K562 (cell line): ENCODE results near the gene PRDM15. TPM values are rescaled to one million over a fixed set of nuclear protein-coding genes. Genes with fewer than 3 reads are reported as not detected.

ENCODE experiments used
- HOXB6 ChIP-seq: fragments of 250-450 bp; sonication (Bioruptor Pico); IDR thresholded peaks from 2 replicates; pipeline ENCODE4 v1.5.1; 2022; ENCODE audit warnings: mild to moderate bottlenecking, borderline replicate concordance
- NCOA1 ChIP-seq: fragments of 450-650 bp; IDR thresholded peaks from 2 replicates; pipeline ENCODE4 v1.6.1; 2016; ENCODE audit warnings: low read depth
- NFXL1 ChIP-seq: fragments of 450-650 bp; formaldehyde crosslinking; IDR thresholded peaks from 2 replicates; pipeline ENCODE4 v1.4.0; 2021; ENCODE audit warnings: mild to moderate bottlenecking
- TOE1 ChIP-seq, 2 experiments: fragments of 450-650 bp in 1 of 2; sonication (generic) in 1 of 2; formaldehyde crosslinking in 1 of 2; IDR thresholded peaks; 2 replicates each; pipeline versions ENCODE4 v1.7.1 to v1.8.0; 2016 to 2022; ENCODE audit warnings: borderline replicate concordance in 2 of 2, mild to moderate bottlenecking in 2 of 2, antibody characterized with exemption in 1 of 2, inconsistent platforms in 1 of 2, low read depth in 1 of 2, missing genetic modification reagents in 1 of 2, moderate library complexity in 1 of 2
- ZNF174 ChIP-seq: fragments of 250-450 bp; sonication (Bioruptor Pico); IDR thresholded peaks from 2 replicates; pipeline ENCODE4 v1.4.0; 2020; ENCODE audit warnings: mild to moderate bottlenecking
- ZNF316 ChIP-seq: fragments of 450-650 bp; IDR thresholded peaks from 2 replicates; pipeline ENCODE4 v1.6.1; 2016
- ZNF507 ChIP-seq: conservative IDR thresholded peaks from 2 replicates; pipeline ENCODE4 v1.6.1; 2017; ENCODE audit warnings: missing genetic modification characterization, missing compliant biosample characterization
- polyA plus RNA-seq, 8 experiments: library from polyadenylated mRNA; depleted of rRNA in 4 of 8; stranded (reverse) in 5 of 8; unstranded in 3 of 8; fragments of >200 nt; fragmentation: Nextera tagmentation in 2 of 8; fragmentation: Illumina TruSeq in 1 of 8; extraction: Ambion mirVana in 2 of 8; extraction: Trizol in 1 of 8; gene quantifications; 2 replicates each; pipeline versions ENCODE4 v1.2.1 to v1.2.3, GENCODE V29; 2011 to 2014; ENCODE audit warnings: inconsistent platforms in 1 of 8, missing spikeins in 1 of 8
- total RNA-seq, 7 experiments: library from RNA; depleted of rRNA in 6 of 7; stranded (reverse); fragments of >200 nt in 6 of 7; fragmentation: Illumina TruSeq in 2 of 7; extraction: Trizol in 2 of 7; gene quantifications; 2 replicates each; pipeline versions ENCODE4 v1.2.1 to v1.2.3, GENCODE V29; 2011 to 2021; ENCODE audit warnings: low replicate concordance in 1 of 7
- TF ChIP-seq, protein P1 (sequence below): fragments of 250-450 bp; sonication (Bioruptor Pico); IDR thresholded peaks from 2 replicates; pipeline ENCODE4 v1.4.0; 2020
- TF ChIP-seq, protein P2 (sequence below): sonication (generic); formaldehyde crosslinking; IDR thresholded peaks from 2 replicates; pipeline ENCODE4 v1.9.0; 2022; ENCODE audit warnings: mild to moderate bottlenecking, missing genetic modification reagents
- TF ChIP-seq, protein P3 (sequence below): IDR thresholded peaks from 2 replicates; pipeline ENCODE4 v1.6.1; 2014; ENCODE audit warnings: antibody characterized with exemption
- TF ChIP-seq, protein P4 (sequence below): fragments of 450-650 bp; IDR thresholded peaks from 2 replicates; pipeline ENCODE4 v1.6.1; 2017; ENCODE audit warnings: antibody characterized with exemption, mild to moderate bottlenecking
- TF ChIP-seq, protein P5 (sequence below): sonication (generic); formaldehyde crosslinking; IDR thresholded peaks from 2 replicates; pipeline ENCODE4 v1.8.0; 2022; ENCODE audit warnings: missing genetic modification reagents, mild to moderate bottlenecking, moderate library complexity, borderline replicate concordance
- TF ChIP-seq, protein P6 (sequence below): fragments of 250-450 bp; sonication (Bioruptor Pico); IDR thresholded peaks from 2 replicates; pipeline ENCODE4 v1.8.0; 2021; ENCODE audit warnings: moderate library complexity, mild to moderate bottlenecking, inconsistent platforms
- TF ChIP-seq, protein P7 (sequence below): fragments of 450-650 bp; conservative IDR thresholded peaks from 2 replicates; pipeline ENCODE4 v1.6.1; 2016; ENCODE audit warnings: missing genetic modification characterization, low read depth, mild to moderate bottlenecking, missing compliant biosample characterization, moderate library complexity
- TF ChIP-seq, protein P8 (sequence below): fragments of 450-650 bp; IDR thresholded peaks from 2 replicates; pipeline ENCODE4 v1.6.1; 2014; ENCODE audit warnings: low read depth, mild to moderate bottlenecking, moderate library complexity, borderline replicate concordance

Gene PRDM15
- total and polyA plus RNA-seq, 9 of the 15 experiments (the other 6 are each of a cell fraction or from before 2014, with no cell fraction given) = 0.93 to 9.2 (median 6.2) TPM

DNA sequence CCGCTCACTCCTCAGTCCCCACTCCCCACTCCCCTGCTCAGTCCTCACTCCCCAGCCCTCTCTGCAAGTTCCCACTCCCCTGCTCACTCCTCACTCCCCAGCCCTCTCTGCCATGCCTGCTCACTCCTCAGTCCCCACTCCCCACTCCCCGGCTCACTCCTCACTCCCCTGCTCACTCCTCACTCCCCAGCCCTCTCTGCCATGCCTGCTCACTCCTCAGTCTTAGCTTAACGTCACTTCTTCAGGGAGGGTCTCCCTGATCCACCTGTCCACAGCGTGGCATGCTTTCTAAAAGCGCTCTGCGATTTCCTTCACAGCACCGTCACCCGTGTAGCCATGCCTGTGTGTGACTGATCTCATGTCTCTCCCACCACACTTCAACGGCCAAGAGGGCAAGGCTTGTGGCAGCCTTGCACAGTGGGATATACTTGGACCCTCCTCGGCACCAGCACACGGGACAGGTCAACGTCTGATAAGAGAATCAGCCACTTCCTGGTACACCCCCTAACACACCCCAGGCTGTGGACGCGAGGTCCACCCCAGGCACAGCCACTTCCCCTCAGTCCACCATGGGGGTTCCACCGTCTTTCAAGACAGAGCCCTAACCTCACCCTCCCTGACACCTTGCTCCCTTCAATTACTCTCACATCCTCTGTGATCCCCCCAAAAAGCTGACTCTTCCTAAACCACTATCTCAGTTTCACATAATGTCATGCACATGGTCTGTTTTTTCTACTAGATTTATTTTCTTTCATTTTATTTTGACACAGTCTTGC, 14.0 kb downstream of the PRDM15 start (continued):
- TF ChIP-seq, protein P1, sequence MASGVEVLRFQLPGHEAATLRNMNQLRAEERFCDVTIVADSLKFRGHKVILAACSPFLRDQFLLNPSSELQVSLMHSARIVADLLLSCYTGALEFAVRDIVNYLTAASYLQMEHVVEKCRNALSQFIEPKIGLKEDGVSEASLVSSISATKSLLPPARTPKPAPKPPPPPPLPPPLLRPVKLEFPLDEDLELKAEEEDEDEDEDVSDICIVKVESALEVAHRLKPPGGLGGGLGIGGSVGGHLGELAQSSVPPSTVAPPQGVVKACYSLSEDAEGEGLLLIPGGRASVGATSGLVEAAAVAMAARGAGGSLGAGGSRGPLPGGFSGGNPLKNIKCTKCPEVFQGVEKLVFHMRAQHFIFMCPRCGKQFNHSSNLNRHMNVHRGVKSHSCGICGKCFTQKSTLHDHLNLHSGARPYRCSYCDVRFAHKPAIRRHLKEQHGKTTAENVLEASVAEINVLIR (CRISPR knock-in tag) = no peak
- TF ChIP-seq ZNF174 (CRISPR knock-in tag) (no peak), HOXB6 (CRISPR knock-in tag) (no peak), NCOA1 (no peak), NFXL1 (CRISPR knock-in tag) (no peak), TOE1 (IDR thresholded peaks at IDR 0.05; ENCODE audit: borderline replicate concordance) (no peak), TOE1 (CRISPR knock-in tag; IDR thresholded peaks at IDR 0.05; ENCODE audit: borderline replicate concordance, low read depth) (no peak), ZNF507 (no peak), ZNF316 (peak; percentile 72)
- TF ChIP-seq, protein P2, sequence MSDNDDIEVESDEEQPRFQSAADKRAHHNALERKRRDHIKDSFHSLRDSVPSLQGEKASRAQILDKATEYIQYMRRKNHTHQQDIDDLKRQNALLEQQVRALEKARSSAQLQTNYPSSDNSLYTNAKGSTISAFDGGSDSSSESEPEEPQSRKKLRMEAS = peak; percentile 49; the same call in 1 of the 2 replicates
- TF ChIP-seq, protein P3, sequence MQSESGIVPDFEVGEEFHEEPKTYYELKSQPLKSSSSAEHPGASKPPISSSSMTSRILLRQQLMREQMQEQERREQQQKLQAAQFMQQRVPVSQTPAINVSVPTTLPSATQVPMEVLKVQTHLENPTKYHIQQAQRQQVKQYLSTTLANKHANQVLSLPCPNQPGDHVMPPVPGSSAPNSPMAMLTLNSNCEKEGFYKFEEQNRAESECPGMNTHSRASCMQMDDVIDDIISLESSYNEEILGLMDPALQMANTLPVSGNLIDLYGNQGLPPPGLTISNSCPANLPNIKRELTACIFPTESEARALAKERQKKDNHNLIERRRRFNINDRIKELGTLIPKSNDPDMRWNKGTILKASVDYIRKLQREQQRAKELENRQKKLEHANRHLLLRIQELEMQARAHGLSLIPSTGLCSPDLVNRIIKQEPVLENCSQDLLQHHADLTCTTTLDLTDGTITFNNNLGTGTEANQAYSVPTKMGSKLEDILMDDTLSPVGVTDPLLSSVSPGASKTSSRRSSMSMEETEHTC = 0 out of 2 replicates have a peak, but pooled peaks have one; percentile 47
- TF ChIP-seq, protein P4, sequence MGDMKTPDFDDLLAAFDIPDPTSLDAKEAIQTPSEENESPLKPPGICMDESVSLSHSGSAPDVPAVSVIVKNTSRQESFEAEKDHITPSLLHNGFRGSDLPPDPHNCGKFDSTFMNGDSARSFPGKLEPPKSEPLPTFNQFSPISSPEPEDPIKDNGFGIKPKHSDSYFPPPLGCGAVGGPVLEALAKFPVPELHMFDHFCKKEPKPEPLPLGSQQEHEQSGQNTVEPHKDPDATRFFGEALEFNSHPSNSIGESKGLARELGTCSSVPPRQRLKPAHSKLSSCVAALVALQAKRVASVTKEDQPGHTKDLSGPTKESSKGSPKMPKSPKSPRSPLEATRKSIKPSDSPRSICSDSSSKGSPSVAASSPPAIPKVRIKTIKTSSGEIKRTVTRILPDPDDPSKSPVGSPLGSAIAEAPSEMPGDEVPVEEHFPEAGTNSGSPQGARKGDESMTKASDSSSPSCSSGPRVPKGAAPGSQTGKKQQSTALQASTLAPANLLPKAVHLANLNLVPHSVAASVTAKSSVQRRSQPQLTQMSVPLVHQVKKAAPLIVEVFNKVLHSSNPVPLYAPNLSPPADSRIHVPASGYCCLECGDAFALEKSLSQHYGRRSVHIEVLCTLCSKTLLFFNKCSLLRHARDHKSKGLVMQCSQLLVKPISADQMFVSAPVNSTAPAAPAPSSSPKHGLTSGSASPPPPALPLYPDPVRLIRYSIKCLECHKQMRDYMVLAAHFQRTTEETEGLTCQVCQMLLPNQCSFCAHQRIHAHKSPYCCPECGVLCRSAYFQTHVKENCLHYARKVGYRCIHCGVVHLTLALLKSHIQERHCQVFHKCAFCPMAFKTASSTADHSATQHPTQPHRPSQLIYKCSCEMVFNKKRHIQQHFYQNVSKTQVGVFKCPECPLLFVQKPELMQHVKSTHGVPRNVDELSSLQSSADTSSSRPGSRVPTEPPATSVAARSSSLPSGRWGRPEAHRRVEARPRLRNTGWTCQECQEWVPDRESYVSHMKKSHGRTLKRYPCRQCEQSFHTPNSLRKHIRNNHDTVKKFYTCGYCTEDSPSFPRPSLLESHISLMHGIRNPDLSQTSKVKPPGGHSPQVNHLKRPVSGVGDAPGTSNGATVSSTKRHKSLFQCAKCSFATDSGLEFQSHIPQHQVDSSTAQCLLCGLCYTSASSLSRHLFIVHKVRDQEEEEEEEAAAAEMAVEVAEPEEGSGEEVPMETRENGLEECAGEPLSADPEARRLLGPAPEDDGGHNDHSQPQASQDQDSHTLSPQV = peak; percentile 42; the same call in 1 of the 2 replicates
- TF ChIP-seq, protein P5, sequence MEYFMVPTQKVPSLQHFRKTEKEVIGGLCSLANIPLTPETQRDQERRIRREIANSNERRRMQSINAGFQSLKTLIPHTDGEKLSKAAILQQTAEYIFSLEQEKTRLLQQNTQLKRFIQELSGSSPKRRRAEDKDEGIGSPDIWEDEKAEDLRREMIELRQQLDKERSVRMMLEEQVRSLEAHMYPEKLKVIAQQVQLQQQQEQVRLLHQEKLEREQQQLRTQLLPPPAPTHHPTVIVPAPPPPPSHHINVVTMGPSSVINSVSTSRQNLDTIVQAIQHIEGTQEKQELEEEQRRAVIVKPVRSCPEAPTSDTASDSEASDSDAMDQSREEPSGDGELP (CRISPR knock-in tag) = no peak
- TF ChIP-seq, protein P6, sequence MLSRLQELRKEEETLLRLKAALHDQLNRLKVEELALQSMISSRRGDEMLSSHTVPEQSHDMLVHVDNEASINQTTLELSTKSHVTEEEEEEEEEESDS = no peak
- TF ChIP-seq, protein P7, sequence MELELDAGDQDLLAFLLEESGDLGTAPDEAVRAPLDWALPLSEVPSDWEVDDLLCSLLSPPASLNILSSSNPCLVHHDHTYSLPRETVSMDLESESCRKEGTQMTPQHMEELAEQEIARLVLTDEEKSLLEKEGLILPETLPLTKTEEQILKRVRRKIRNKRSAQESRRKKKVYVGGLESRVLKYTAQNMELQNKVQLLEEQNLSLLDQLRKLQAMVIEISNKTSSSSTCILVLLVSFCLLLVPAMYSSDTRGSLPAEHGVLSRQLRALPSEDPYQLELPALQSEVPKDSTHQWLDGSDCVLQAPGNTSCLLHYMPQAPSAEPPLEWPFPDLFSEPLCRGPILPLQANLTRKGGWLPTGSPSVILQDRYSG (tag) = no peak
- TF ChIP-seq, protein P8, sequence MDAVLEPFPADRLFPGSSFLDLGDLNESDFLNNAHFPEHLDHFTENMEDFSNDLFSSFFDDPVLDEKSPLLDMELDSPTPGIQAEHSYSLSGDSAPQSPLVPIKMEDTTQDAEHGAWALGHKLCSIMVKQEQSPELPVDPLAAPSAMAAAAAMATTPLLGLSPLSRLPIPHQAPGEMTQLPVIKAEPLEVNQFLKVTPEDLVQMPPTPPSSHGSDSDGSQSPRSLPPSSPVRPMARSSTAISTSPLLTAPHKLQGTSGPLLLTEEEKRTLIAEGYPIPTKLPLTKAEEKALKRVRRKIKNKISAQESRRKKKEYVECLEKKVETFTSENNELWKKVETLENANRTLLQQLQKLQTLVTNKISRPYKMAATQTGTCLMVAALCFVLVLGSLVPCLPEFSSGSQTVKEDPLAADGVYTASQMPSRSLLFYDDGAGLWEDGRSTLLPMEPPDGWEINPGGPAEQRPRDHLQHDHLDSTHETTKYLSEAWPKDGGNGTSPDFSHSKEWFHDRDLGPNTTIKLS = no peak
